ENCODE results near the gene SERPINB5. TPM values are rescaled to one million over a fixed set of nuclear protein-coding genes. Genes with fewer than 3 reads are reported as not detected.

Gene SERPINB5
- polyA plus RNA-seq, 4 donors = 0.22 to 13.2 (median 6.8) TPM

- 61 to 69% (median 63%) methylated on average over 1 of the region's 1 CpG for WGBS, 3 donors
- Histone ChIP-seq H3K4me1 (ENCODE audit: control insufficient read depth in 3 of 3, insufficient read depth in 2 of 3, low read depth in 1 of 3, low read length in 2 of 3) (no peaks in the 10 kb centered on the region), H3K4me3 (ENCODE audit: low read depth in 1 of 3, low read length in 3 of 3) (no peak within 1 kb of the TSS), H3K9me3 (ENCODE audit: control insufficient read depth in 2 of 2, insufficient read depth in 1 of 2, low read depth in 1 of 2, low read length in 1 of 2) (no peaks in the 10 kb centered on the region), H3K27me3 (ENCODE audit: control insufficient read depth in 3 of 3, insufficient read depth in 3 of 3, low read length in 3 of 3) (no peaks in the 10 kb centered on the region), H3K36me3 (ENCODE audit: control insufficient read depth in 3 of 3, insufficient read depth in 2 of 3, low read depth in 1 of 3, low read length in 3 of 3) (no peaks in the 10 kb centered on the region), H3K27ac (ENCODE audit: low read depth in 1 of 3, low read length in 2 of 3) (no peak within 1 kb of the TSS)
- FAIRE-seq (no peak), DNase-seq (no peak)
These were observed 65.3 kb downstream of the SERPINB5 start, which contains the start of gene SERPINB12 for GRCh38 chr18:63542069-63542468. Gene SERPINB12 (plus strand): TSS chr18:63542369. CDS start chr18:63556160, 13,791 bp downstream.

DNA sequence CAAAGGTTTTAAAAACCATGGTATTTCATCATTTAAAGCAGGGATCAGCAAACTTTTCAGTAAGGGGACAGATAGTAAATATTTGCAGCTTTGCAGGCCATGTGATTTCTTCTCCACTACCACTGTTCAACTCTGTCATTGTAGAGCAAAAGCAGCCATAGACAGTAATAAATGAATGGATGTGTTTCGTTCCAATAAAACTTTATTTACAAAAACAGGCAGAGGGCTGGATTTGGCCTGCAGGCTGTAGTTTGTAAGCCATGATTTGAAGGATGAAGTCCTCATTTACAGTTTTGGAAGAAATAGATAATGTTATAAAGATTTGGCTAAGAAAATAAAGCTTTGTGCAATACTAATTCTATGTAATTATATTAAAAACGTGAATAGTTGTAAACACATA lies 67.3 kb downstream of the SERPINB5 start:
- no peaks in the 10 kb centered on the region for H3K36me3 ChIP-seq (ENCODE audit: control insufficient read depth in 3 of 3, insufficient read depth in 2 of 3, low read depth in 1 of 3, low read length in 3 of 3)
- DNase-seq (no peak), FAIRE-seq (no peak)
- H3K9me3 ChIP-seq (ENCODE audit: control insufficient read depth in 2 of 2, insufficient read depth in 1 of 2, low read depth in 1 of 2, low read length in 1 of 2) = no peaks in the 10 kb centered on the region
- H3K4me3 ChIP-seq (ENCODE audit: low read depth in 1 of 3, low read length in 3 of 3) = no peak overlapping the region
- no peak overlapping the region for H3K27ac ChIP-seq (ENCODE audit: low read depth in 1 of 3, low read length in 2 of 3)
- no peaks in the 10 kb centered on the region for H3K4me1 ChIP-seq (ENCODE audit: control insufficient read depth in 3 of 3, insufficient read depth in 2 of 3, low read depth in 1 of 3, low read length in 2 of 3)
- no peaks in the 10 kb centered on the region for H3K27me3 ChIP-seq (ENCODE audit: control insufficient read depth in 3 of 3, insufficient read depth in 3 of 3, low read length in 3 of 3)
- WGBS, 3 donors = 62 to 83% (median 82%) methylated on average over 2 of the region's 2 CpGs

DNA sequence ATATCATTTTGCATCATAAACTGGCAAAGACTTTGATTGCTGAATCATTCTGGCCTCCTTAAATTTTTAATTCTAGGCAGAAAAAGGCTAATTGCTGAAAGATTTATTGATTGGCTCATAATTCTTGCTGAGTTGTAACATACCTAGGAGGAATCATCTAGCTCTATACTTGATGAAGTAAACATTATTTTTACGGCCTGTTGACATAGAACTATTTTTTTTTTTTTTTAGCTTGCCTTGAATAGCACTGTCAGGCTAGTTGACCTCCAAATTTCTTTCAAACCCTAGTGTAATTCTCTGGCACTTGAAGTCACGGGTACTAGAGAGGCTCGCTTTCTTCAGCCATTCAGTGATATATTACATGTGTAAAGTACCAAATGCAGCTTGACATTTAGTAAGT lies 68.2 kb downstream of the SERPINB5 start:
- Histone ChIP-seq H3K9me3 (ENCODE audit: control insufficient read depth in 2 of 2, insufficient read depth in 1 of 2, low read depth in 1 of 2, low read length in 1 of 2) (no peaks in the 10 kb centered on the region), H3K36me3 (ENCODE audit: control insufficient read depth in 3 of 3, insufficient read depth in 2 of 3, low read depth in 1 of 3, low read length in 3 of 3) (no peaks in the 10 kb centered on the region), H3K4me1 (ENCODE audit: control insufficient read depth in 3 of 3, insufficient read depth in 2 of 3, low read depth in 1 of 3, low read length in 2 of 3) (no peaks in the 10 kb centered on the region), H3K27ac (ENCODE audit: low read depth in 1 of 3, low read length in 2 of 3) (no peak overlapping the region), H3K27me3 (ENCODE audit: control insufficient read depth in 3 of 3, insufficient read depth in 3 of 3, low read length in 3 of 3) (no peaks in the 10 kb centered on the region), H3K4me3 (ENCODE audit: low read depth in 1 of 3, low read length in 3 of 3) (no peak overlapping the region)
- DNase-seq = no peak
- FAIRE-seq = no peak
- WGBS, 3 donors = 73 to 82% (median 74%) methylated on average over 3 of the region's 3 CpGs

DNA sequence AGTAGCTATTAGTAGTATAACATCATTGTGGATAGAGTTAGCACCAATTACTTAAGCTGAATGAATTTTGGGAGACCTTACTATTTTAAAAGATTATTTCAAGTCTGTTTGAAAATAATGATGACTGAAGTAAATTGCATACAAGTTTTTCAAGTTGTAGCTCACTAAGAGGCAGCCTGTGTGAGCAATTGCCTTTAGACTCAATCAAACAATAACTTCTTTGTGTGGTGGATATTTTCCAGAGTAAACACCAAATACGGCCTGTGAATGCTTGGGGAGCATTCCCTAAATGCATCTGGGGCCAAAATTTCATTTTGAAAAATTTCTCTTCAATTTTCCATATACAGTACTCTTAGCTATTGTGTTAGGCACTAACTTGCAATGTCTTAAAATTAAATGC lies 73.3 kb downstream of the SERPINB5 start:
- DNase-seq (no peak), FAIRE-seq (no peak)
- Histone ChIP-seq H3K36me3 (ENCODE audit: control insufficient read depth in 3 of 3, insufficient read depth in 2 of 3, low read depth in 1 of 3, low read length in 3 of 3) (no peaks in the 10 kb centered on the region), H3K9me3 (ENCODE audit: control insufficient read depth in 2 of 2, insufficient read depth in 1 of 2, low read depth in 1 of 2, low read length in 1 of 2) (no peaks in the 10 kb centered on the region), H3K27me3 (ENCODE audit: control insufficient read depth in 3 of 3, insufficient read depth in 3 of 3, low read length in 3 of 3) (no peaks in the 10 kb centered on the region), H3K27ac (ENCODE audit: low read depth in 1 of 3, low read length in 2 of 3) (no peak overlapping the region), H3K4me1 (ENCODE audit: control insufficient read depth in 3 of 3, insufficient read depth in 2 of 3, low read depth in 1 of 3, low read length in 2 of 3) (no peaks in the 10 kb centered on the region), H3K4me3 (ENCODE audit: low read depth in 1 of 3, low read length in 3 of 3) (no peak overlapping the region)
- WGBS, 3 donors = 11 to 42% (median 15%) methylated on average over 1 of the region's 1 CpG

- peaks cover 0 to 3% (median 0%) of the 10 kb centered on the region in 3 donors for H3K27me3 ChIP-seq (ENCODE audit: control insufficient read depth in 3 of 3, insufficient read depth in 3 of 3, low read length in 3 of 3)
- no peaks in the 10 kb centered on the region for H3K9me3 ChIP-seq (ENCODE audit: control insufficient read depth in 2 of 2, insufficient read depth in 1 of 2, low read depth in 1 of 2, low read length in 1 of 2)
- no peaks in the 10 kb centered on the region for H3K36me3 ChIP-seq (ENCODE audit: control insufficient read depth in 3 of 3, insufficient read depth in 2 of 3, low read depth in 1 of 3, low read length in 3 of 3)
- 72 to 85% (median 78%) methylated on average over 3 of the region's 3 CpGs for WGBS, 3 donors
- no peaks in the 10 kb centered on the region for H3K4me1 ChIP-seq (ENCODE audit: control insufficient read depth in 3 of 3, insufficient read depth in 2 of 3, low read depth in 1 of 3, low read length in 2 of 3)
- no peak overlapping the region for H3K4me3 ChIP-seq (ENCODE audit: low read depth in 1 of 3, low read length in 3 of 3)
- no peak for FAIRE-seq
- DNase-seq = no peak
- H3K27ac ChIP-seq (ENCODE audit: low read depth in 1 of 3, low read length in 2 of 3) = no peak overlapping the region
These were observed 75.0 kb downstream of the SERPINB5 start for GRCh38 chr18:63551769-63552168.

DNA sequence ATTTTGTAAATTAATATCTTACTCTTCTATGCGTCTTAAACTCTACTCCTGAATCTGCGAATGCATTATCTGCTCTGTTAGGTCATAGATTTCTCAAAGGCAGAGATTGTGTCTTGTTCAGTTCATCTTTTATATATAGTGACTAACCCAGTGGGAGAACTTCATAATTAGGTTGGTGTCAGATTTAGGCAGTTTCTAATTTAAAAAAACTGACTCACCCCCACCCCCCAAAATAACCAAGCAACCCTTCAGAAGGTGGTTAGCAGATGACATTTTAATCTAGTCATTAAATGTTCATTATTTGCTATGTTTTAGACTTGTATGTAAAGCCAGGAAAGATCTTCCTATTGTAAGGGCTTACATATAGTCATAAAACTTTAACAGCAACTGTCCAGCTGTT lies 75.8 kb downstream of the SERPINB5 start:
- DNase-seq (no peak), FAIRE-seq (no peak)
- no peaks in the 10 kb centered on the region for H3K36me3 ChIP-seq (ENCODE audit: control insufficient read depth in 3 of 3, insufficient read depth in 2 of 3, low read depth in 1 of 3, low read length in 3 of 3)
- H3K27me3 ChIP-seq (ENCODE audit: control insufficient read depth in 3 of 3, insufficient read depth in 3 of 3, low read length in 3 of 3) = peaks cover 0 to 3% (median 1%) of the 10 kb centered on the region in 3 donors
- H3K4me1 ChIP-seq (ENCODE audit: control insufficient read depth in 3 of 3, insufficient read depth in 2 of 3, low read depth in 1 of 3, low read length in 2 of 3) = no peaks in the 10 kb centered on the region
- no peak overlapping the region for H3K4me3 ChIP-seq (ENCODE audit: low read depth in 1 of 3, low read length in 3 of 3)
- WGBS, 3 donors = 89 to 93% (median 92%) methylated on average over 2 of the region's 2 CpGs
- H3K9me3 ChIP-seq (ENCODE audit: control insufficient read depth in 2 of 2, insufficient read depth in 1 of 2, low read depth in 1 of 2, low read length in 1 of 2) = no peaks in the 10 kb centered on the region
- no peak overlapping the region for H3K27ac ChIP-seq (ENCODE audit: low read depth in 1 of 3, low read length in 2 of 3)

GRCh38 chr18:63553081-63553480 lies 76.3 kb downstream of the SERPINB5 start:
- H3K4me1 ChIP-seq (ENCODE audit: control insufficient read depth in 3 of 3, insufficient read depth in 2 of 3, low read depth in 1 of 3, low read length in 2 of 3) = no peaks in the 10 kb centered on the region
- H3K4me3 ChIP-seq (ENCODE audit: low read depth in 1 of 3, low read length in 3 of 3) = no peak overlapping the region
- H3K9me3 ChIP-seq (ENCODE audit: control insufficient read depth in 2 of 2, insufficient read depth in 1 of 2, low read depth in 1 of 2, low read length in 1 of 2) = no peaks in the 10 kb centered on the region
- no peaks in the 10 kb centered on the region for H3K36me3 ChIP-seq (ENCODE audit: control insufficient read depth in 3 of 3, insufficient read depth in 2 of 3, low read depth in 1 of 3, low read length in 3 of 3)
- no peak overlapping the region for H3K27ac ChIP-seq (ENCODE audit: low read depth in 1 of 3, low read length in 2 of 3)
- H3K27me3 ChIP-seq (ENCODE audit: control insufficient read depth in 3 of 3, insufficient read depth in 3 of 3, low read length in 3 of 3) = peaks cover 0 to 3% (median 2%) of the 10 kb centered on the region in 3 donors
- 14 to 19% (median 15%) methylated on average over 1 of the region's 1 CpG for WGBS, 3 donors
- FAIRE-seq (no peak), DNase-seq (peak in 1 of 2 donors; percentile 2)

Other genes with a start within 250 kb of the SERPINB5 start
- 1 to 10 TPM in 3 of 4 donors, under 1 TPM in 1; 0.89 to 7.2 (median 3.8) TPM for gene BCL2, start 157.2 kb upstream of the SERPINB5 start, polyA plus RNA-seq
- 10 to 100 TPM in 2 of 4 donors, 1 to 10 TPM in 2; 5.8 to 40.6 (median 16.2) TPM for gene KDSR, start 109.8 kb upstream of the SERPINB5 start, polyA plus RNA-seq
- gene VPS4B, start 54.5 kb upstream of the SERPINB5 start, polyA plus RNA-seq = 10 to 100 TPM; 27.2 to 61.7 (median 33.7) TPM
- gene SERPINB12, start 65.4 kb downstream of the SERPINB5 start, polyA plus RNA-seq = not detected
- gene SERPINB13, start 110.4 kb downstream of the SERPINB5 start, polyA plus RNA-seq = not detected
- gene SERPINB4, start 167.3 kb downstream of the SERPINB5 start, polyA plus RNA-seq = not detected
- gene SERPINB3, start 184.9 kb downstream of the SERPINB5 start, polyA plus RNA-seq = under 1 TPM in 2 of 4 donors, not detected in 2; 0.06 to 0.81 TPM
- not detected for gene SERPINB11, start 226.0 kb downstream of the SERPINB5 start, polyA plus RNA-seq

Data from small intestine (tissue), 7 donors.